ENCODE measurements around the gene POLRMT.
"Not testable (repeated sequence)": the region's sequence is repeated elsewhere in the genome, so short reads cannot be mapped to it uniquely, and the experiment has no call there.

POLRMT gene

GRCh38 chr19:608155-609003, 25.0 kb downstream of the POLRMT start:
- no peak overlapping the region for H3K27ac ChIP-seq
- no peak for TF ChIP-seq ZFX (IDR thresholded peaks at IDR 0.05; ENCODE audit: borderline replicate concordance)
- TF ChIP-seq CTCF (IDR thresholded peaks at IDR 0.05): no peak

- no peak overlapping the region for H3K27ac ChIP-seq
These were observed 25.8 kb downstream of the POLRMT start for GRCh38 chr19:607301-608154.

DNA sequence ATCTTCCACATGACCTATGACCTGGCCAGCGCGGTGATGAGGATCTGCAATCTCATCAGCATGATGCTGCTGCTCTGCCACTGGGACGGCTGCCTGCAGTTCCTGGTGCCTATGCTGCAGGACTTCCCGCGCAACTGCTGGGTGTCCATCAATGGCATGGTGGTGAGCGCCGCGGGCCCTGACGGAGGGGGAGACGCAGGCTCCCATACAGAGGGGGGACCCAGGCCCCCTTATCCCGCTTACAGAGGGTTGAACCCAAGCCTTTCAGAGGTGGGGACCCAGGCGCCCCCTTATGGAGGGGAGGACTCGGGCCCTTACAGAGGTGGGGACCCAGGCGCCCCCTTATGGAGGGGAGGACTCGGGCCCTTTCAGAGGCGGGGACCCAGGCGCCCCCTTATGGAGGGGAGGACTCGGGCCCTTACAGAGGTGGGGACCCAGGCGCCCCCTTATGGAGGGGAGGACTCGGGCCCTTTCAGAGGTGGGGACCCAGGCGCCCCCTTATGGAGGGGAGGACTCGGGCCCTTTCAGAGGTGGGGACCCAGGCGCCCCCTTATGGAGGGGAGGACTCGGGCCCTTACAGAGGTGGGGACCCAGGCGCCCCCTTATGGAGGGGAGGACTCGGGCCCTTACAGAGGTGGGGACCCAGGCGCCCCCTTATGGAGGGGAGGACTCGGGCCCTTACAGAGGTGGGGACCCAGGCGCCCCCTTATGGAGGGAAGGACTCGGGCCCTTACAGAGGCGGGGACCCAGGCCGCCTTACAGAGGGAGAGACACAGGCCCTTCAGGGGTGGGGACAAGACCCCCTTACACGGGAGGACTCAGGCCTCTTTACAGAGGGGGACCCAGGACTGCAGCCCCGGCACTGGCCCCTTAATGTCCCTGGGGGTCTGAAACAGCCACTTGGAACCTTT, 28.0 kb downstream of the POLRMT start:
- not testable (repeated sequence) for H3K27ac ChIP-seq

More at GRCh38 chr19:607301-608154, 25.8 kb downstream of the POLRMT start:
- TF ChIP-seq ZFX (IDR thresholded peaks at IDR 0.05; ENCODE audit: borderline replicate concordance): no peak
- TF ChIP-seq CTCF (IDR thresholded peaks at IDR 0.05): no peak

- no peak overlapping the region for H3K27ac ChIP-seq
- no peak for TF ChIP-seq ZFX (IDR thresholded peaks at IDR 0.05; ENCODE audit: borderline replicate concordance)
- no peak for TF ChIP-seq CTCF (IDR thresholded peaks at IDR 0.05)
These were observed 29.0 kb downstream of the POLRMT start for GRCh38 chr19:604355-604754.

- H3K27ac ChIP-seq: not testable (repeated sequence)
These were observed 29.6 kb downstream of the POLRMT start for GRCh38 chr19:603779-604178.

DNA sequence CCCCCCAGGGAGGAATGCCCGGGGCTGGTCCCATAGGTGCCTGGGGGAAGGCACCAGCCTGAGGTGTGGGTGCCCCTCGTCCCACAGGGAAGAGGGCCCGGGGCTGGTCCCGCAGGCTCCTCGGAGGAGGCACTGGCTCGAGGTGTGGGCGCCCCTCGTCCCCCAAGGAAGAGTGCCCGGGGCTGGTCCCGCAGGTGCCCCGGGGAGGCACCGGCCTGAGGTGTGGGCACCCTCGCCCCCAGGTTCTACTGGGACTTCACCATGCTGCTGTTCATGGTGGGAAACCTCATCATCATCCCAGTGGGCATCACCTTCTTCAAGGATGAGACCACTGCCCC, 30.1 kb downstream of the POLRMT start:
- not testable (repeated sequence) for H3K27ac ChIP-seq

DNA sequence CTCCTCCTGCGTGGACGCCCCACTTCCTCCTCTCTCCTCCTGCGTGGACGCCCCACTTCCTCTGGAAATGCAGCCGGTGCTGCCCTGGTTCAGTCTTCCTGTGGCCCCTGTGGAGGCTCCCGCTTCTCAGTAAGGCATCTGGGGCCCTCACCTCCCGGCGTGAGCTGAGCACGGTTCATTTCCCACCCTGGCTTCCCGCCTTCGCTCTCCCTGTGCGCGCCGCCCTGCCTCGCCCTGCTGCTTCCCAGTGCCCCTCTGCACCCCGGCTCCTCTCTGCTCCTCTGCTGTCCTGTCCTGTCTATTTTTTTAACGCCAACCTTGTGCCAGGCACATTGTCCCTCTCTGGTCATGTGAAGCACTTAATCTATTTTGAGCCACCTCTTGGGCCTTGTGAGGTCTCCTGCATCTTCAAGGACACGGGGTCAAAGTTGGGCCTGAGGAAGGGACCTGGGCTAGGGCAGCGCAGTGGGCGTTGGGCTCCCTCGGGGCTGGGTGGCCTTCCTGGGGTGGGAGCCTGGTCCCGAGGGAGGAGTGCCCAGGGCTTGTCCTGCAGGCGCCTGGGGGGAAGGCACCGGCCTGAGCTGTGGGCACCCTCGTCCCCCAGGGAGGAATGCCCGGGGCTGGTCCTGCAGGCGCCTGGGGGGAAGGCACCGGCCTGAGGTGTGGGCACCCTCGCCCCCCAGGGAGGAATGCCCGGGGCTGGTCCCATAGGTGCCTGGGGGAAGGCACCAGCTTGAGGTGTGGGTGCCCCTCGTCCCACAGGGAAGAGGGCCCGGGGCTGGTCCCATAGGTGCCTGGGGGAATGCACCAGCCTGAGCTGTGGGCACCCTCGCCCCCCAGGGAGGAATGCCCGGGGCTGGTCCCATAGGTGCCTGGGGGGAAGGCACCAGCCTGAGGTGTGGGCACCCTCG, 30.7 kb downstream of the POLRMT start:
- no peak for TF ChIP-seq ZFX (IDR thresholded peaks at IDR 0.05; ENCODE audit: borderline replicate concordance)
- no peak for TF ChIP-seq CTCF (IDR thresholded peaks at IDR 0.05)
- H3K27ac ChIP-seq: no peak overlapping the region

- TF ChIP-seq CTCF (IDR thresholded peaks at IDR 0.05): no peak
- H3K27ac ChIP-seq: no peak overlapping the region
These were observed 31.5 kb downstream of the POLRMT start for GRCh38 chr19:601790-602189.
